Endothelial cell (in vitro differentiated cells): ENCODE results near the gene SLC39A1. TPM values are rescaled to one million over a fixed set of nuclear protein-coding genes. Genes with fewer than 3 reads are reported as not detected.

Experiments
- DNase-seq: peaks from one replicate; pipeline ENCODE4 v3.0.0; 2021; ENCODE audit warnings: low spot score
- H3K27ac Mint-ChIP-seq: one replicate; pipeline ENCODE4 v1.8.0; 2021; ENCODE audit warnings: mixed read lengths, inconsistent platforms; ENCODE audit not compliant: unreplicated experiment
- H3K27me3 Mint-ChIP-seq: one replicate; pipeline ENCODE4 v1.8.0; 2021; ENCODE audit warnings: mild to moderate bottlenecking, moderate library complexity, mixed read lengths, inconsistent platforms; ENCODE audit not compliant: unreplicated experiment
- H3K36me3 Mint-ChIP-seq: one replicate; pipeline ENCODE4 v1.8.0; 2021; ENCODE audit warnings: mild to moderate bottlenecking, low read depth, mixed read lengths, inconsistent platforms; ENCODE audit not compliant: unreplicated experiment
- H3K4me1 Mint-ChIP-seq: one replicate; pipeline ENCODE4 v1.8.0; 2021; ENCODE audit warnings: mild to moderate bottlenecking, mixed read lengths, inconsistent platforms; ENCODE audit not compliant: unreplicated experiment
- H3K4me3 Mint-ChIP-seq: one replicate; pipeline ENCODE4 v1.8.0; 2021; ENCODE audit warnings: mild to moderate bottlenecking, mixed read lengths, inconsistent platforms; ENCODE audit not compliant: unreplicated experiment
- H3K9me3 Mint-ChIP-seq: one replicate; pipeline ENCODE4 v1.8.0; 2021; ENCODE audit warnings: mixed read lengths, inconsistent platforms; ENCODE audit not compliant: unreplicated experiment
- total RNA-seq: library from RNA; stranded (reverse); fragmentation: NEBNext Ultra II Directional; extraction: Animal tissue kit (Norgen Biotek cat#: 25700); gene quantifications from one replicate; pipeline ENCODE4 v1.2.1, GENCODE V29; 2021; ENCODE audit not compliant: unreplicated experiment
- TF ChIP-seq, protein P1 (sequence below): fragments of 200-600 bp; sonication (generic); IDR thresholded peaks from one replicate; pipeline ENCODE4 v1.5.0; 2021; ENCODE audit warnings: antibody characterized with exemption; ENCODE audit not compliant: unreplicated experiment

SLC39A1 gene
- total RNA-seq, 1 donor from 2014 or later: 136 TPM

GRCh38 chr1:153929426-153929825 is 33.9 kb downstream of the SLC39A1 start:
- H3K9me3 Mint-ChIP-seq: no peaks in the 10 kb centered on the region
- TF ChIP-seq, protein P1, sequence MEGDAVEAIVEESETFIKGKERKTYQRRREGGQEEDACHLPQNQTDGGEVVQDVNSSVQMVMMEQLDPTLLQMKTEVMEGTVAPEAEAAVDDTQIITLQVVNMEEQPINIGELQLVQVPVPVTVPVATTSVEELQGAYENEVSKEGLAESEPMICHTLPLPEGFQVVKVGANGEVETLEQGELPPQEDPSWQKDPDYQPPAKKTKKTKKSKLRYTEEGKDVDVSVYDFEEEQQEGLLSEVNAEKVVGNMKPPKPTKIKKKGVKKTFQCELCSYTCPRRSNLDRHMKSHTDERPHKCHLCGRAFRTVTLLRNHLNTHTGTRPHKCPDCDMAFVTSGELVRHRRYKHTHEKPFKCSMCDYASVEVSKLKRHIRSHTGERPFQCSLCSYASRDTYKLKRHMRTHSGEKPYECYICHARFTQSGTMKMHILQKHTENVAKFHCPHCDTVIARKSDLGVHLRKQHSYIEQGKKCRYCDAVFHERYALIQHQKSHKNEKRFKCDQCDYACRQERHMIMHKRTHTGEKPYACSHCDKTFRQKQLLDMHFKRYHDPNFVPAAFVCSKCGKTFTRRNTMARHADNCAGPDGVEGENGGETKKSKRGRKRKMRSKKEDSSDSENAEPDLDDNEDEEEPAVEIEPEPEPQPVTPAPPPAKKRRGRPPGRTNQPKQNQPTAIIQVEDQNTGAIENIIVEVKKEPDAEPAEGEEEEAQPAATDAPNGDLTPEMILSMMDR: no peak
- peaks cover 4% of the 10 kb centered on the region for H3K27me3 Mint-ChIP-seq
- DNase-seq: no peak
- peaks cover 13% of the 10 kb centered on the region for H3K4me1 Mint-ChIP-seq
- H3K36me3 Mint-ChIP-seq: peaks cover 8% of the 10 kb centered on the region
- H3K27ac Mint-ChIP-seq: no peak overlapping the region
- no peak overlapping the region for H3K4me3 Mint-ChIP-seq

DNA sequence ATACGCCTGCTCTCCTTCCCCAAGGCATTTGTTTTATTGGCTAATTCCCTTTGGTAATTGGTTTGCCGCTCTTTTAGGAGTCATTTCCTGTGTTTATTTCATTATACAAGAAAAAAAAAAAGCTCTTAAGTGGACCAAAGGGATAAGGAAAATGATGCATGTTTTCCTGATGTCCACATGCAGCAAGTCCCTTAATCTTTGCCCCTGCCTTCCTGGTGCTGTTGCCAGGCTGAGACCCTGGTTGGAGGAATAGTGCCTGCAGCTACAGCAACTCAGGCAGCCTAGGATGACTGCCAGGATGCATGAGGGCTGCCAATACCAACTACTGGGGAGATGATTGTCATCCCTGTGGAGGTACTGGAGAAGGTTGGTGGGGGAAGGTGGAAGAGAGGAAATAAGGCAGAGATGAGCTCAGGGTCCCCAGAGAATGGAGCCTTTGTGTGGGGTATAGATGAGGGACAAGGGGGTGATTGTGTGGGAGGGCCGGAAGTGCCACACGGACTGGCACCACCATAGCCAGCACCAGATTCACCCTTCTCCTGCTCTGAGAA is 34.5 kb downstream of the SLC39A1 start:
- TF ChIP-seq, protein P1: no peak
- peaks cover 15% of the 10 kb centered on the region for H3K4me1 Mint-ChIP-seq
- peaks cover 3% of the 10 kb centered on the region for H3K27me3 Mint-ChIP-seq
- peaks cover 6% of the 10 kb centered on the region for H3K36me3 Mint-ChIP-seq
- H3K4me3 Mint-ChIP-seq: no peak overlapping the region
- no peaks in the 10 kb centered on the region for H3K9me3 Mint-ChIP-seq
- DNase-seq: no peak
- no peak overlapping the region for H3K27ac Mint-ChIP-seq

DNA sequence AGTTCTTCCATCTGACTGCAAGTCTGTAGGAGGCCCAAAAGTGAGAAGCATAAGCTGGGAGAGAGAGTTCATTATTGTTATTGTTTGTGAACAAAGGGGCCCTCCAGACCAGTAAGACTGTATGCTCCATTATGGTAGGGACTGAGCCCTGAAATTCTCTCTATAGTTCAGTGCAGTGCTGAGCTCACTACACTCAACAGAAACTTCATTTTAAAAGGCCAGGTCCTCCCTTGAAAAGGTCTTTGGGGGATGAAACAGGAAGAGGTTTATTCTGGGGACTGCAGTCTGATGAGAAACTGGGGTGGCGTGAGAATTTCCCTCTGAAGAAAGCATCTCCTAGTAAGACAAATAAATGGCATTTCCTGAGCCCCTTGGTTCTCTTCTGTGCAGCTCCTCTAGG is 35.1 kb downstream of the SLC39A1 start:
- DNase-seq: no peak
- H3K9me3 Mint-ChIP-seq: no peaks in the 10 kb centered on the region
- peaks cover 6% of the 10 kb centered on the region for H3K36me3 Mint-ChIP-seq
- TF ChIP-seq, protein P1: no peak
- peak overlapping the region; percentile 12 for H3K4me3 Mint-ChIP-seq
- H3K4me1 Mint-ChIP-seq: peaks cover 20% of the 10 kb centered on the region
- peaks cover 3% of the 10 kb centered on the region for H3K27me3 Mint-ChIP-seq
- H3K27ac Mint-ChIP-seq: no peak overlapping the region

- no peaks in the 10 kb centered on the region for H3K9me3 Mint-ChIP-seq
- peaks cover 6% of the 10 kb centered on the region for H3K36me3 Mint-ChIP-seq
- H3K27me3 Mint-ChIP-seq: peaks cover 2% of the 10 kb centered on the region
- H3K27ac Mint-ChIP-seq: no peak overlapping the region
- DNase-seq: no peak
- peaks cover 23% of the 10 kb centered on the region for H3K4me1 Mint-ChIP-seq
- no peak overlapping the region for H3K4me3 Mint-ChIP-seq
- TF ChIP-seq, protein P1: no peak
Measured at GRCh38 chr1:153926405-153926804, 36.9 kb downstream of the SLC39A1 start.

GRCh38 chr1:153922972-153923925 is 40.1 kb downstream of the SLC39A1 start, which contains the start of gene GATAD2B:
Gene GATAD2B (minus strand): TSS chr1:153922972. CDS start chr1:153828347, 94,625 bp downstream.
- H3K4me3 Mint-ChIP-seq: peak within 1 kb of the TSS; percentile 93
- peaks cover 30% of the 10 kb centered on the region for H3K4me1 Mint-ChIP-seq
- TF ChIP-seq, protein P1: no peak
- H3K9me3 Mint-ChIP-seq: no peaks in the 10 kb centered on the region
- DNase-seq: peak; percentile 96
- H3K27ac Mint-ChIP-seq: peak within 1 kb of the TSS; percentile 86
- H3K27me3 Mint-ChIP-seq: peaks cover 5% of the 10 kb centered on the region
- no peaks in the 10 kb centered on the region for H3K36me3 Mint-ChIP-seq
